ENCODE data around the gene FOXP3.

FOXP3 gene

GRCh38 chrX:49269767-49270248 is 5.3 kb upstream of the FOXP3 start, which contains the start of gene PPP1R3F:
PPP1R3F (plus strand) TSS chrX:49269793; CDS start chrX:49269870, 77 bp downstream.
- Histone ChIP-seq H3K27me3 (ENCODE audit: insufficient read depth, low read length) (no peaks in the 10 kb centered on the region), H3K4me3 (ENCODE audit: low read length) (peak within 1 kb of the TSS; percentile 65), H3K4me1 (ENCODE audit: insufficient read depth, low read length) (peaks cover 7% of the 10 kb centered on the region), H2AFZ (ENCODE audit: low read depth, low read length) (no peak within 1 kb of the TSS), H3K9me3 (ENCODE audit: low read length) (no peaks in the 10 kb centered on the region), H3K36me3 (ENCODE audit: insufficient read depth, low read length) (no peaks in the 10 kb centered on the region)

- Histone ChIP-seq H3K9me3 (ENCODE audit: low read length) (no peaks in the 10 kb centered on the region), H3K27me3 (ENCODE audit: insufficient read depth, low read length) (no peaks in the 10 kb centered on the region), H2AFZ (ENCODE audit: low read depth, low read length) (no peak overlapping the region), H3K36me3 (ENCODE audit: insufficient read depth, low read length) (no peaks in the 10 kb centered on the region), H3K4me3 (ENCODE audit: low read length) (peak overlapping the region; percentile 65), H3K4me1 (ENCODE audit: insufficient read depth, low read length) (peaks cover 7% of the 10 kb centered on the region)
These were observed 4.7 kb upstream of the FOXP3 start for GRCh38 chrX:49269010-49269766.

GRCh38 chrX:49268702-49269009 is 4.1 kb upstream of the FOXP3 start:
- no peaks in the 10 kb centered on the region for H3K27me3 ChIP-seq (ENCODE audit: insufficient read depth, low read length)
- peaks cover 7% of the 10 kb centered on the region for H3K4me1 ChIP-seq (ENCODE audit: insufficient read depth, low read length)
- H3K36me3 ChIP-seq (ENCODE audit: insufficient read depth, low read length) = no peaks in the 10 kb centered on the region
- no peaks in the 10 kb centered on the region for H3K9me3 ChIP-seq (ENCODE audit: low read length)
- peak overlapping the region; percentile 53 for H3K4me3 ChIP-seq (ENCODE audit: low read length)
- H2AFZ ChIP-seq (ENCODE audit: low read depth, low read length) = no peak overlapping the region

- Histone ChIP-seq H3K4me3 (ENCODE audit: low read length) (no peak overlapping the region), H3K4me1 (ENCODE audit: insufficient read depth, low read length) (peaks cover 7% of the 10 kb centered on the region), H3K36me3 (ENCODE audit: insufficient read depth, low read length) (no peaks in the 10 kb centered on the region), H3K9me3 (ENCODE audit: low read length) (no peaks in the 10 kb centered on the region), H2AFZ (ENCODE audit: low read depth, low read length) (no peak overlapping the region), H3K27me3 (ENCODE audit: insufficient read depth, low read length) (no peaks in the 10 kb centered on the region)
These were observed 2.3 kb upstream of the FOXP3 start for GRCh38 chrX:49266523-49267445.

GRCh38 chrX:49263631-49264030 is 879 bp downstream of the FOXP3 start:
- no peak overlapping the region for H2AFZ ChIP-seq (ENCODE audit: low read depth, low read length)
- no peaks in the 10 kb centered on the region for H3K36me3 ChIP-seq (ENCODE audit: insufficient read depth, low read length)
- H3K4me1 ChIP-seq (ENCODE audit: insufficient read depth, low read length) = no peaks in the 10 kb centered on the region
- H3K9me3 ChIP-seq (ENCODE audit: low read length) = no peaks in the 10 kb centered on the region
- H3K4me3 ChIP-seq (ENCODE audit: low read length) = no peak overlapping the region
- H3K27me3 ChIP-seq (ENCODE audit: insufficient read depth, low read length) = no peaks in the 10 kb centered on the region

DNA sequence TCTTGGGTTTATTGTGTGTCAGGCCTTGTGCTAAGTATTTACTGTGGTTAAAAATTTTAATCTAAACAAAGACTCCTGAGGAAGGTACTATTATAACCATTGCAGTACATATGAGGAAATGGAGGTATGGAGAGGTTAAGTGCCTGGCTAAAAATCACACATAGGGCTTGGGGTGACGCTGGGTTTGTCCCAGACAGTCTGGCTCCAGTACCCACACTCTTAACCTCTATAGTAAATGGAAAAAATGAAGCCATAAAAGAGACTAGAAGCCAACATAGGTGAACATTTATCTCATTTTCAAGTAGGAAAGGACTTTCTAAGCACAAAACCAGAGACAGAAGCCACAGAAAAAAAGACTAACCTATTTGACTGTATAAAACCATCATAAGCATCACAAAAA is 1.9 kb downstream of the FOXP3 start:
- H3K27me3 ChIP-seq (ENCODE audit: insufficient read depth, low read length) = no peaks in the 10 kb centered on the region
- H3K4me1 ChIP-seq (ENCODE audit: insufficient read depth, low read length) = no peaks in the 10 kb centered on the region
- H3K9me3 ChIP-seq (ENCODE audit: low read length) = no peaks in the 10 kb centered on the region
- H2AFZ ChIP-seq (ENCODE audit: low read depth, low read length) = no peak overlapping the region
- no peaks in the 10 kb centered on the region for H3K36me3 ChIP-seq (ENCODE audit: insufficient read depth, low read length)
- no peak overlapping the region for H3K4me3 ChIP-seq (ENCODE audit: low read length)

GRCh38 chrX:49260221-49260985 is 4.1 kb downstream of the FOXP3 start:
- Histone ChIP-seq H3K27me3 (ENCODE audit: insufficient read depth, low read length) (no peaks in the 10 kb centered on the region), H3K4me1 (ENCODE audit: insufficient read depth, low read length) (no peaks in the 10 kb centered on the region), H3K36me3 (ENCODE audit: insufficient read depth, low read length) (no peaks in the 10 kb centered on the region), H3K9me3 (ENCODE audit: low read length) (no peaks in the 10 kb centered on the region), H3K4me3 (ENCODE audit: low read length) (no peak overlapping the region), H2AFZ (ENCODE audit: low read depth, low read length) (no peak overlapping the region)

- no peaks in the 10 kb centered on the region for H3K27me3 ChIP-seq (ENCODE audit: insufficient read depth, low read length)
- no peaks in the 10 kb centered on the region for H3K36me3 ChIP-seq (ENCODE audit: insufficient read depth, low read length)
- H3K4me1 ChIP-seq (ENCODE audit: insufficient read depth, low read length) = no peaks in the 10 kb centered on the region
- H3K9me3 ChIP-seq (ENCODE audit: low read length) = no peaks in the 10 kb centered on the region
- H3K4me3 ChIP-seq (ENCODE audit: low read length) = no peak overlapping the region
- no peak overlapping the region for H2AFZ ChIP-seq (ENCODE audit: low read depth, low read length)
These were observed 5.8 kb downstream of the FOXP3 start for GRCh38 chrX:49258749-49259124.

DNA sequence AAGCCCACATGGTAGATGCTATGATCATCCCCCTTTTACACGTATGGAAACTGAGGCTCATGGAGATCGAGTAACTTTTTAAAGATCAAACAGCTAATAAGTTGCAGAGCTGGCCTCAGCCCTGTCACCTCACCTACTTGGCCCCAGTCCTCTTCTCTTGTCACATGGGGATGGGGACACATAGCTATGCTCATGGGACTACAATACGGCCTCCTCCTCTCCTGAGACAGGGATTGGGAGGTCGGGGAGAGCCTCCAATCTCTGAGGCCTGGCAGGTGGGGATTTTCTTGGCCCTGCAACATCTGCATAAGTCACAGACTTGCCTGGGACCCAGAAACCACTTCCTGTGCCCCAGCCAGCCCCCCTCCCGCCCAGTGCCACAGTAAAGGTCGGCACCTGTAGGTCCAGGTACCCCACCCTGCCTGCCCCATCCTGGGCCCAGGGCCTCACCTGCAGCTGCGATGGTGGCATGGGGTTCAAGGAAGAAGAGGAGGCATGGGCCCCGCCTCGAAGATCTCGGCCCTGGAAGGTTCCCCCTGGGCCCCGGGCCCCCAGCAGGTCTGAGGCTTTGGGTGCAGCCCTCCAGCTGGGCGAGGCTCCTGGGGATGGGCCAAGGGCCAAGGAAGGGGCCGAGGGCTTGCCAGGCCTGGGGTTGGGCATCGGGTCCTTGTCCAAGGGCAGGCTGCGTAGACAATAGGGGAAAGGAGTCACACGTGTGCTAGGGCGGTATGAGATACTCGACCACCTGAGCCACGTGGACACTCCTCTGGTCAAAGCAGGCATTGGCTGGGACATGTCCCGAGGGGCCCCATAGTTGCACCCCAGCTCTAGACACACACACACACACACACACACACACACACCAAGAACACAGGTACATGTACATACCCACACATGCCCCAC is 6.4 kb downstream of the FOXP3 start:
- Histone ChIP-seq H2AFZ (ENCODE audit: low read depth, low read length) (no peak overlapping the region), H3K9me3 (ENCODE audit: low read length) (no peaks in the 10 kb centered on the region), H3K4me3 (ENCODE audit: low read length) (no peak overlapping the region), H3K4me1 (ENCODE audit: insufficient read depth, low read length) (no peaks in the 10 kb centered on the region), H3K27me3 (ENCODE audit: insufficient read depth, low read length) (no peaks in the 10 kb centered on the region), H3K36me3 (ENCODE audit: insufficient read depth, low read length) (no peaks in the 10 kb centered on the region)

GRCh38 chrX:49257074-49257790 is 7.3 kb downstream of the FOXP3 start:
- H3K27me3 ChIP-seq (ENCODE audit: insufficient read depth, low read length) = no peaks in the 10 kb centered on the region
- H2AFZ ChIP-seq (ENCODE audit: low read depth, low read length) = no peak overlapping the region
- no peaks in the 10 kb centered on the region for H3K36me3 ChIP-seq (ENCODE audit: insufficient read depth, low read length)
- H3K9me3 ChIP-seq (ENCODE audit: low read length) = no peaks in the 10 kb centered on the region
- H3K4me3 ChIP-seq (ENCODE audit: low read length) = no peak overlapping the region
- H3K4me1 ChIP-seq (ENCODE audit: insufficient read depth, low read length) = no peaks in the 10 kb centered on the region

GRCh38 chrX:49256268-49256995 is 8.1 kb downstream of the FOXP3 start:
- no peaks in the 10 kb centered on the region for H3K4me1 ChIP-seq (ENCODE audit: insufficient read depth, low read length)
- no peak overlapping the region for H2AFZ ChIP-seq (ENCODE audit: low read depth, low read length)
- no peaks in the 10 kb centered on the region for H3K9me3 ChIP-seq (ENCODE audit: low read length)
- H3K36me3 ChIP-seq (ENCODE audit: insufficient read depth, low read length) = no peaks in the 10 kb centered on the region
- no peak overlapping the region for H3K4me3 ChIP-seq (ENCODE audit: low read length)
- H3K27me3 ChIP-seq (ENCODE audit: insufficient read depth, low read length) = no peaks in the 10 kb centered on the region

All from neuron (in vitro differentiated cells).